Measurements from ENCODE around the gene ZNF544.

DNA sequence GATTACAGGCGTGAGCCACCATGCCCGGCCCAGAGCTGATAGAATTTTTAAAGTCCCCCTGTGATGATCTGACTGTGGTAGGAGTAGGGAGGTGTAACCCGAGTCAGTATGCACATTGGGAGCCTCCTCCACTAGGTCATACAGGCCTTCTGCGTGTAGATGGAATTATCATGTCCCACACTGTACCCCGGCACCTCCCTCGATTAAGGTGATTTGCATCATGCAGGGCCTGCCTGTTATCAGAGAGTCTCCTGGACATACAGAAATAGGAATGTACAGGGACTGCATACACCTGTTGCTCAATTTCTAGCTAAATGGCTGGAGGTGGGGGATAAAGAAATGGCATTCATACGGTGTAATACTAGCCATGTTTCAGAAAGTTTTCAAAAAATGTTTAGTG lies 75.5 kb downstream of the ZNF544 start:
- TF ChIP-seq POLR2A (IDR thresholded peaks at IDR 0.05): no peak
- TF ChIP-seq, protein P1, sequence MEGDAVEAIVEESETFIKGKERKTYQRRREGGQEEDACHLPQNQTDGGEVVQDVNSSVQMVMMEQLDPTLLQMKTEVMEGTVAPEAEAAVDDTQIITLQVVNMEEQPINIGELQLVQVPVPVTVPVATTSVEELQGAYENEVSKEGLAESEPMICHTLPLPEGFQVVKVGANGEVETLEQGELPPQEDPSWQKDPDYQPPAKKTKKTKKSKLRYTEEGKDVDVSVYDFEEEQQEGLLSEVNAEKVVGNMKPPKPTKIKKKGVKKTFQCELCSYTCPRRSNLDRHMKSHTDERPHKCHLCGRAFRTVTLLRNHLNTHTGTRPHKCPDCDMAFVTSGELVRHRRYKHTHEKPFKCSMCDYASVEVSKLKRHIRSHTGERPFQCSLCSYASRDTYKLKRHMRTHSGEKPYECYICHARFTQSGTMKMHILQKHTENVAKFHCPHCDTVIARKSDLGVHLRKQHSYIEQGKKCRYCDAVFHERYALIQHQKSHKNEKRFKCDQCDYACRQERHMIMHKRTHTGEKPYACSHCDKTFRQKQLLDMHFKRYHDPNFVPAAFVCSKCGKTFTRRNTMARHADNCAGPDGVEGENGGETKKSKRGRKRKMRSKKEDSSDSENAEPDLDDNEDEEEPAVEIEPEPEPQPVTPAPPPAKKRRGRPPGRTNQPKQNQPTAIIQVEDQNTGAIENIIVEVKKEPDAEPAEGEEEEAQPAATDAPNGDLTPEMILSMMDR (IDR thresholded peaks at IDR 0.05): no peak
